NCI-H187 (cell line): ENCODE results near the gene CNTN4.

Experiments used
- DNase-seq, 2 experiments: peaks; one replicate each; lab custom pipeline; 2025; lab: John Stamatoyannopoulos, UW

The CNTN4 gene

GRCh38 chr3:3105815-3106214 is 1007.1 kb downstream of the CNTN4 start:
- DNase-seq = no peak

DNA sequence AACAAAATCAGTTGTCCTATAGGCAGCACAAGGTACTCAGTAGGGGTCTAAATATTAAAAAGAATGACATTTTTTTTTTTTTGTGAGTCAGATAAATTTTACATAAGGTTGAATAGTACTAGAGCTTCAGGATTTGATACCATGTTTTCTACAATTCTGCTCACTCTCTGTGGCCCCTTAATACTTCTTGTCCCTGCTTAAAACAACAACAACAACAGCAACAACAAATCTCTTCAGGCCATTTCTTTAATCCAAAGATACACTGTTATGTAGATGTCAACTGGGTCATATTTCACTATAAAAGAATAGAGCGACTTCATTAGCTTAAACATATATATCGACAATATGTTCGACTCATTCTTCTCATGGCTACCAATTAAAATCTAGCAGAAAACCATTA is 1008.5 kb downstream of the CNTN4 start:
- DNase-seq = no peak
